DMS 273 (cell line): ENCODE results near the gene GPRC5C.
"Not testable (repeated sequence)": the region's sequence is repeated elsewhere in the genome, so short reads cannot be mapped to it uniquely, and the experiment has no call there.

Source experiments
- DNase-seq: peaks from one replicate; lab custom pipeline; 2025; ENCODE audit not compliant: unreplicated experiment; lab: John Stamatoyannopoulos, UW

The GPRC5C gene

GRCh38 chr17:74404789-74405188 is 27.1 kb upstream of the GPRC5C start:
- DNase-seq: peak; percentile 47

GRCh38 chr17:74405311-74405710 is 26.6 kb upstream of the GPRC5C start:
- not testable (repeated sequence) for DNase-seq

GRCh38 chr17:74407384-74407783 is 24.5 kb upstream of the GPRC5C start:
- DNase-seq: no peak

GRCh38 chr17:74408262-74408661 is 23.6 kb upstream of the GPRC5C start:
- no peak for DNase-seq

- no peak for DNase-seq
Observed at GRCh38 chr17:74408815-74409214, 23.1 kb upstream of the GPRC5C start.

GRCh38 chr17:74410001-74410443 is 21.9 kb upstream of the GPRC5C start:
- DNase-seq: no peak

- no peak for DNase-seq
Observed at GRCh38 chr17:74412581-74412980, 19.3 kb upstream of the GPRC5C start.

- no peak for DNase-seq
Observed at GRCh38 chr17:74413491-74413890, 18.4 kb upstream of the GPRC5C start.

GRCh38 chr17:74414510-74414909 is 17.4 kb upstream of the GPRC5C start:
- no peak for DNase-seq

- no peak for DNase-seq
Observed at GRCh38 chr17:74415608-74416396, 16.1 kb upstream of the GPRC5C start.

- DNase-seq: peak; percentile 62
Observed at GRCh38 chr17:74417178-74418045, 14.5 kb upstream of the GPRC5C start.

- no peak for DNase-seq
Observed at GRCh38 chr17:74419928-74420411, 11.9 kb upstream of the GPRC5C start.

- no peak for DNase-seq
Observed at GRCh38 chr17:74424117-74424516, 7.8 kb upstream of the GPRC5C start.

- no peak for DNase-seq
Observed at GRCh38 chr17:74424657-74425056, 7.2 kb upstream of the GPRC5C start.

GRCh38 chr17:74426551-74427047 is 5.3 kb upstream of the GPRC5C start:
- no peak for DNase-seq

- DNase-seq: peak; percentile 87
Observed at GRCh38 chr17:74427048-74427762, 4.7 kb upstream of the GPRC5C start.

- DNase-seq: peak; percentile 37
Observed at GRCh38 chr17:74427763-74428153, 4.1 kb upstream of the GPRC5C start.

GRCh38 chr17:74429604-74430384 is 2.1 kb upstream of the GPRC5C start:
- DNase-seq: peak; percentile 67

- DNase-seq: no peak
Observed at GRCh38 chr17:74430385-74430705, 1.5 kb upstream of the GPRC5C start.
